Neural cell (in vitro differentiated cells): Measurements from ENCODE around the gene EYS.

Experiments
- MXI1 ChIP-seq: fragments of 450-650 bp; conservative IDR thresholded peaks from 2 replicates; pipeline ENCODE4 v1.6.1; 2014; ENCODE audit warnings: antibody characterized with exemption, mild to moderate bottlenecking; ENCODE audit not compliant: poor library complexity, severe bottlenecking
- RAD21 ChIP-seq: fragments of 450-650 bp; conservative IDR thresholded peaks from 2 replicates; pipeline ENCODE4 v1.6.1; 2014; ENCODE audit warnings: antibody characterized with exemption, mild to moderate bottlenecking, moderate library complexity
- TAF1 ChIP-seq: IDR thresholded peaks from 2 replicates; pipeline ENCODE4 v1.6.1; 2012; ENCODE audit warnings: low read depth
- TF ChIP-seq, protein P1 (sequence below): fragments of 450-650 bp; IDR thresholded peaks from 2 replicates; pipeline ENCODE4 v1.5.1; 2014; ENCODE audit warnings: antibody characterized with exemption, mild to moderate bottlenecking, moderate library complexity; ENCODE audit not compliant: poor library complexity, severe bottlenecking

DNA sequence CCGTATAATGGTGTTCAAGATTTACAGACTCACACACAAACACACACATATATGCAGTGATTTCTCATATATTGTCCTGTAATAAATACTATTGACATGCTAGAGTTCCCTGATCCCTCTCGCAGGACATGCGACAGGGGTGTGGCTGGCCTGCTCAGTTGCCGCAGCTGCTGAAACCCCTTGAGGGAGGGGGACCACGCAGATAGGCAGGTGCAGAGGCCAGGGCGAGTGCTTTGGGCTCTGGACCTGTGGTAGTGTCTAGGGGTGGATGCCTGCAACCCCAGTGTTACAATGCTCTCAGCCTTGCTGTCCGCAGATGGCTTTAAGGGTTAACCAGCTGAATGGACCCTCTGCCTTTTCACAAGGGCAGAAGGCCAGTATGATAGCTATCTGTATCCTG, 706.2 kb downstream of the EYS start:
- TF ChIP-seq RAD21 (no peak), MXI1 (no peak), TAF1 (no peak)
- TF ChIP-seq, protein P1, sequence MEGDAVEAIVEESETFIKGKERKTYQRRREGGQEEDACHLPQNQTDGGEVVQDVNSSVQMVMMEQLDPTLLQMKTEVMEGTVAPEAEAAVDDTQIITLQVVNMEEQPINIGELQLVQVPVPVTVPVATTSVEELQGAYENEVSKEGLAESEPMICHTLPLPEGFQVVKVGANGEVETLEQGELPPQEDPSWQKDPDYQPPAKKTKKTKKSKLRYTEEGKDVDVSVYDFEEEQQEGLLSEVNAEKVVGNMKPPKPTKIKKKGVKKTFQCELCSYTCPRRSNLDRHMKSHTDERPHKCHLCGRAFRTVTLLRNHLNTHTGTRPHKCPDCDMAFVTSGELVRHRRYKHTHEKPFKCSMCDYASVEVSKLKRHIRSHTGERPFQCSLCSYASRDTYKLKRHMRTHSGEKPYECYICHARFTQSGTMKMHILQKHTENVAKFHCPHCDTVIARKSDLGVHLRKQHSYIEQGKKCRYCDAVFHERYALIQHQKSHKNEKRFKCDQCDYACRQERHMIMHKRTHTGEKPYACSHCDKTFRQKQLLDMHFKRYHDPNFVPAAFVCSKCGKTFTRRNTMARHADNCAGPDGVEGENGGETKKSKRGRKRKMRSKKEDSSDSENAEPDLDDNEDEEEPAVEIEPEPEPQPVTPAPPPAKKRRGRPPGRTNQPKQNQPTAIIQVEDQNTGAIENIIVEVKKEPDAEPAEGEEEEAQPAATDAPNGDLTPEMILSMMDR, result no peak
